Measurements from ENCODE around the gene ACTN4. TPM values are rescaled to one million over a fixed set of nuclear protein-coding genes. Genes with fewer than 3 reads are reported as not detected.

ACTN4 gene
- total RNA-seq, 2 experiments from 2014 or later, result 86.8 to 178 TPM

- TF ChIP-seq CTCF (conservative IDR thresholded peaks at IDR 0.05; ENCODE audit: low read length) (no peak), EZH2phosphoT487 (IDR thresholded peaks at IDR 0.05; ENCODE audit: borderline replicate concordance, low read depth, low read length) (no peak)
- Histone ChIP-seq H3K4me2 (ENCODE audit: low read length) (no peak overlapping the region), H4K20me1 (ENCODE audit: insufficient read depth, low read length) (peaks cover 6% of the 10 kb centered on the region; the same call in 1 of the 2 replicates), H3K4me1 (ENCODE audit: insufficient read depth, low read length, poor library complexity, severe bottlenecking) (peaks cover 38% of the 10 kb centered on the region), H3K9me2 (ENCODE audit: insufficient read depth, low read length) (no peaks in the 10 kb centered on the region), H3K36me3 (ENCODE audit: insufficient read depth, low read length) (peaks cover 7% of the 10 kb centered on the region; the same call in 1 of the 2 replicates), H3K27ac (ENCODE audit: low read depth, low read length, poor library complexity, severe bottlenecking) (no peak overlapping the region), H2AFZ (ENCODE audit: low read length) (no peak overlapping the region), H3K4me3 (ENCODE audit: low read depth, low read length, poor library complexity, severe bottlenecking) (no peak overlapping the region), H3K9me3 (ENCODE audit: low read length) (no peaks in the 10 kb centered on the region), H3K79me2 (ENCODE audit: insufficient read depth, low read depth, low read length) (peaks cover 45% of the 10 kb centered on the region)
- DNase-seq (ENCODE audit: low spot score), result no peak
- BruUV-seq (replicated peaks), result no TSS peak
- intact Hi-C loops (cut with micrococcal nuclease; ENCODE audit: unreplicated experiment), result no loop called here
- POLR2A ChIA-PET, result interaction anchor here (1.1 kb wide), 1 partner anchor 12 kb away, joined by 5 read pairs; no protein-coding TSS in a partner anchor
- CTCF ChIA-PET (ENCODE audit: unreplicated experiment), result no interaction called here
Observed at GRCh38 chr19:38669552-38669951, 22.1 kb downstream of the ACTN4 start.

DNA sequence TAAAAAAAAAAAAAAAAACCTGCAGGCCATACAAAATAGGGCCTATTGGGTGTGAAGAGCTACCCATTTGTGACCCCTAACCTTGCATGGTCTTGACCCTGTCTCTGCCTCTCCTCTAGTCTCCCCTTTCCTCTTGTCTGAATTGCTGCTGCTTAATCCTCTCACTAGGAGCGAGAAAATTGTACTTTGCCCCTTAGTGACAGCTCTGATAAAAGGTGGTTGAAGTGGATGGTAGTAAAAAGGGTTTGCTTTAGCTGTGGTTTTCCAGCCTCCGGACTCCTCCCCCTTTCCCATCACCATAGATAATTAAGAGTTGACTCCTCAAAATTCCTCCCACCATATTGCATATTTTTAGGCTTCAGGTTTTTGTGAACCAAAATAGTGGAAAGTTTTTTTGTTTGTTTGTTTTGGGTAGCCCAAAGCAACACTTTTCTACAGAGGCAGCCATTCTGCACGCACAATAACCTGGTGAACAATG lies 23.5 kb downstream of the ACTN4 start:
- no peak overlapping the region for H3K4me2 ChIP-seq (ENCODE audit: low read length)
- CTCF ChIA-PET (ENCODE audit: unreplicated experiment), result no interaction called here
- no peak overlapping the region for H2AFZ ChIP-seq (ENCODE audit: low read length)
- BruUV-seq (replicated peaks), result no TSS peak
- H3K4me1 ChIP-seq (ENCODE audit: insufficient read depth, low read length, poor library complexity, severe bottlenecking), result peaks cover 29% of the 10 kb centered on the region
- H3K9me2 ChIP-seq (ENCODE audit: insufficient read depth, low read length), result no peaks in the 10 kb centered on the region
- no peak overlapping the region for H3K4me3 ChIP-seq (ENCODE audit: low read depth, low read length, poor library complexity, severe bottlenecking)
- no peak for DNase-seq (ENCODE audit: low spot score)
- POLR2A ChIA-PET, result interaction anchor here (1.1 kb wide), 2 partner anchors 10 to 14 kb away, joined by 3 to 5 read pairs; no protein-coding TSS in a partner anchor
- H3K9me3 ChIP-seq (ENCODE audit: low read length), result no peaks in the 10 kb centered on the region
- H3K79me2 ChIP-seq (ENCODE audit: insufficient read depth, low read depth, low read length), result peaks cover 39% of the 10 kb centered on the region
- H3K27ac ChIP-seq (ENCODE audit: low read depth, low read length, poor library complexity, severe bottlenecking), result no peak overlapping the region
- peaks cover 6% of the 10 kb centered on the region for H4K20me1 ChIP-seq (ENCODE audit: insufficient read depth, low read length)
- H3K36me3 ChIP-seq (ENCODE audit: insufficient read depth, low read length), result peaks cover 7% of the 10 kb centered on the region; the same call in 1 of the 2 replicates
- intact Hi-C loops (cut with micrococcal nuclease; ENCODE audit: unreplicated experiment), result no loop called here
- TF ChIP-seq CTCF (conservative IDR thresholded peaks at IDR 0.05; ENCODE audit: low read length), result no peak
- TF ChIP-seq EZH2phosphoT487 (IDR thresholded peaks at IDR 0.05; ENCODE audit: borderline replicate concordance, low read depth, low read length), result no peak

GRCh38 chr19:38671654-38672053 lies 24.2 kb downstream of the ACTN4 start:
- peaks cover 12% of the 10 kb centered on the region for H4K20me1 ChIP-seq (ENCODE audit: insufficient read depth, low read length)
- no TSS peak for BruUV-seq (replicated peaks)
- H3K36me3 ChIP-seq (ENCODE audit: insufficient read depth, low read length), result peaks cover 10% of the 10 kb centered on the region; the same call in 1 of the 2 replicates
- intact Hi-C loops (cut with micrococcal nuclease; ENCODE audit: unreplicated experiment), result no loop called here
- peaks cover 36% of the 10 kb centered on the region for H3K79me2 ChIP-seq (ENCODE audit: insufficient read depth, low read depth, low read length)
- POLR2A ChIA-PET, result interaction anchor here (1.1 kb wide), 1 partner anchor 14 kb away, joined by 3 read pairs; no protein-coding TSS in a partner anchor
- H3K4me1 ChIP-seq (ENCODE audit: insufficient read depth, low read length, poor library complexity, severe bottlenecking), result peaks cover 29% of the 10 kb centered on the region
- TF ChIP-seq EZH2phosphoT487 (IDR thresholded peaks at IDR 0.05; ENCODE audit: borderline replicate concordance, low read depth, low read length), result no peak
- no peak for TF ChIP-seq CTCF (conservative IDR thresholded peaks at IDR 0.05; ENCODE audit: low read length)
- no peaks in the 10 kb centered on the region for H3K9me3 ChIP-seq (ENCODE audit: low read length)
- H3K27ac ChIP-seq (ENCODE audit: low read depth, low read length, poor library complexity, severe bottlenecking), result no peak overlapping the region
- H3K9me2 ChIP-seq (ENCODE audit: insufficient read depth, low read length), result no peaks in the 10 kb centered on the region
- H2AFZ ChIP-seq (ENCODE audit: low read length), result no peak overlapping the region
- H3K4me3 ChIP-seq (ENCODE audit: low read depth, low read length, poor library complexity, severe bottlenecking), result no peak overlapping the region
- H3K4me2 ChIP-seq (ENCODE audit: low read length), result no peak overlapping the region
- no peak for DNase-seq (ENCODE audit: low spot score)
- CTCF ChIA-PET (ENCODE audit: unreplicated experiment), result no interaction called here
